Measurements from ENCODE around the gene CYP4A11.
"Not testable (repeated sequence)": the region's sequence is repeated elsewhere in the genome, so short reads cannot be mapped to it uniquely, and the experiment has no call there.

The CYP4A11 gene, protein sequence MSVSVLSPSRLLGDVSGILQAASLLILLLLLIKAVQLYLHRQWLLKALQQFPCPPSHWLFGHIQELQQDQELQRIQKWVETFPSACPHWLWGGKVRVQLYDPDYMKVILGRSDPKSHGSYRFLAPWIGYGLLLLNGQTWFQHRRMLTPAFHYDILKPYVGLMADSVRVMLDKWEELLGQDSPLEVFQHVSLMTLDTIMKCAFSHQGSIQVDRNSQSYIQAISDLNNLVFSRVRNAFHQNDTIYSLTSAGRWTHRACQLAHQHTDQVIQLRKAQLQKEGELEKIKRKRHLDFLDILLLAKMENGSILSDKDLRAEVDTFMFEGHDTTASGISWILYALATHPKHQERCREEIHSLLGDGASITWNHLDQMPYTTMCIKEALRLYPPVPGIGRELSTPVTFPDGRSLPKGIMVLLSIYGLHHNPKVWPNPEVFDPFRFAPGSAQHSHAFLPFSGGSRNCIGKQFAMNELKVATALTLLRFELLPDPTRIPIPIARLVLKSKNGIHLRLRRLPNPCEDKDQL

DNA sequence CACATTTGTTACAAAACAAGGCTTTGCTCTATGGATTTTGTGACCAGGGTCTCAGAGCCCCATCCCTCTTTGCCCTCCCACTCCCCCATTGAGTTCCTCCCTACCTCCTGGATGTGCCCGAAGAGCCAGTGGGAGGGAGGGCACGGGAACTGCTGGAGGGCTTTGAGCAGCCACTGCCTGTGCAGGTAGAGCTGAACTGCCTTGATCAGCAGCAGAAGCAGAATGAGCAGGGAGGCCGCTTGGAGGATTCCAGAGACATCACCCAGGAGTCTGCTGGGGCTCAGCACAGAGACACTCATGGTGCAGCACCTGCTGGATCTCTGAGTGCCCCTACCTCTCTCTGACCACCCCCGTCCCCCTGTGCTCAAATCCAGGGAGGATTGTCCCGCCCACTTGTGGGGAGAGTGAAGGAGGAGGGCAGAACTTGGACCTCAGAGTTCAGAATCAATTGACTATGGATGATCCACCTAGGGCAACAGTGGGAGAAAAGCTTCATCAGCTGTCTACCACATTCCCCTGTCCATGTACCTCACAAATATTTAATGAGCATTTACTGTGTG lies at the start of gene CYP4A11:
Gene CYP4A11, minus strand, starts transcription at position 342 of the 560 bp plus-strand sequence. Its CDS starts 43 bp downstream, at position 299.
- POLR2A ChIA-PET = no interaction called here
- CTCF ChIA-PET = no interaction called here
- TF ChIP-seq, protein P1, sequence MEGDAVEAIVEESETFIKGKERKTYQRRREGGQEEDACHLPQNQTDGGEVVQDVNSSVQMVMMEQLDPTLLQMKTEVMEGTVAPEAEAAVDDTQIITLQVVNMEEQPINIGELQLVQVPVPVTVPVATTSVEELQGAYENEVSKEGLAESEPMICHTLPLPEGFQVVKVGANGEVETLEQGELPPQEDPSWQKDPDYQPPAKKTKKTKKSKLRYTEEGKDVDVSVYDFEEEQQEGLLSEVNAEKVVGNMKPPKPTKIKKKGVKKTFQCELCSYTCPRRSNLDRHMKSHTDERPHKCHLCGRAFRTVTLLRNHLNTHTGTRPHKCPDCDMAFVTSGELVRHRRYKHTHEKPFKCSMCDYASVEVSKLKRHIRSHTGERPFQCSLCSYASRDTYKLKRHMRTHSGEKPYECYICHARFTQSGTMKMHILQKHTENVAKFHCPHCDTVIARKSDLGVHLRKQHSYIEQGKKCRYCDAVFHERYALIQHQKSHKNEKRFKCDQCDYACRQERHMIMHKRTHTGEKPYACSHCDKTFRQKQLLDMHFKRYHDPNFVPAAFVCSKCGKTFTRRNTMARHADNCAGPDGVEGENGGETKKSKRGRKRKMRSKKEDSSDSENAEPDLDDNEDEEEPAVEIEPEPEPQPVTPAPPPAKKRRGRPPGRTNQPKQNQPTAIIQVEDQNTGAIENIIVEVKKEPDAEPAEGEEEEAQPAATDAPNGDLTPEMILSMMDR (IDR thresholded peaks at IDR 0.05; ENCODE audit: control extremely low read depth, extremely low read depth, low read depth, missing control alignments) = no peak
- no peak for DNase-seq (ENCODE audit: extremely low spot score)

DNA sequence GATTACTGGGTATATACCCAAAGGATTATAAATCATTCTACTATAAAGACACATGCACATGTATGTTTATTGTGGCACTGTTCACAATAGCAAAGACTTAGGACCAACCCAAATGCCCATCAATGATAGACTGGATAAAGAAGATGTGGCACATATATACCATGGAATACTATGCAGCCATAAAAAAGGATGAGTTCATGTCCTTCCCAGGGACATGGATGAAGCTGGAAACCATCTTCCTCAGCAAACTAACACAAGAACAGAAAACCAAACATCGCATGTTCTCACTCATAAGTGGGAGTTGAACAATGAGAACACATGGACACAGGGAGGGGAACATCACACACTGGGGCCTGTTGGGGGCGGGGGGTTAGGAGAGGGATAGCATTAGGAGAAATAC lies 49.3 kb upstream of the CYP4A11 start:
- DNase-seq (ENCODE audit: extremely low spot score); POLR2A ChIA-PET: not testable (repeated sequence)
- CTCF ChIA-PET = interaction anchor here (0.9 kb wide), 1 partner anchor 34 kb away, joined by 3 read pairs; no protein-coding TSS in a partner anchor

DNA sequence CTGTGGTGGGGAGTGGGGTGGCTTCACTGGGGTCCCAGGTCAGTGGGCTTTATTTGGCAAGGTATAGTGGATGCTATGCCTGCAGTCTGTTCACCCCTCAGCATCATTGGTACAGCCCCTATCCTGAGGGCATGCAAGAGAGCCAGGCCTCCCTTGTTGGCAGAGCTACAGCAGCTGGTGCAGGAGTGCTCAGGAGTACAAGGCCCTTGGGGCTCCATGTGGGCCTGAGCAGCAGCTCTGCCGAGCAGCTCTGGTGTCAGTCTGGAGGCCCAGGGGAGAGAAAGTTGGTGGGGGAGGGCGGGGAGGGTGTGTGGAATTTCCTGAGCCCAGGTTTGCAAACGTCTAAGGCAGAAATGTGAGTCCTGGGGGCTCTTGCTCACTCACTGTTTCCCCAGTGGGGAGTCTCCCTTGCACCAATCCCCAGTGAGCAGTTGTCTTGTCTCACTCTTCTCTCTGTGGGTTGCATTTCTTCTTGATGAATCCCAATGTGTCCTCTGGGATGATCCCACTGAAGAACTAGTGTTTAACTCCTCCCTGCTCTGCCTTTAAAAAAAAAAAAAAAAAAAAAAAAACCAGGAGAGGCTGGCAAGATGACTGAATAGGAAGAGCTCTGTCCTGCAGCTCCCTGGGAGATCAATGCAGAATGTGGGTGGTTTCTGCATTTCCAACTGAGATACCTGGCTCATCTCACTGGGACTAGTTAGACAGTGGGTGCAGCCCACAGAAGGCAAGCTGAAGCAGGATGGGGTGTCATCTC lies 42.7 kb upstream of the CYP4A11 start:
- no peak for DNase-seq (ENCODE audit: extremely low spot score)
- ChIA-PET POLR2A (no interaction called here), CTCF (interaction anchor here (0.9 kb wide), 1 partner anchor 36 kb away, joined by 3 read pairs; no protein-coding TSS in a partner anchor)
- TF ChIP-seq, protein P1 (IDR thresholded peaks at IDR 0.05; ENCODE audit: control extremely low read depth, extremely low read depth, low read depth, missing control alignments) = no peak

DNA sequence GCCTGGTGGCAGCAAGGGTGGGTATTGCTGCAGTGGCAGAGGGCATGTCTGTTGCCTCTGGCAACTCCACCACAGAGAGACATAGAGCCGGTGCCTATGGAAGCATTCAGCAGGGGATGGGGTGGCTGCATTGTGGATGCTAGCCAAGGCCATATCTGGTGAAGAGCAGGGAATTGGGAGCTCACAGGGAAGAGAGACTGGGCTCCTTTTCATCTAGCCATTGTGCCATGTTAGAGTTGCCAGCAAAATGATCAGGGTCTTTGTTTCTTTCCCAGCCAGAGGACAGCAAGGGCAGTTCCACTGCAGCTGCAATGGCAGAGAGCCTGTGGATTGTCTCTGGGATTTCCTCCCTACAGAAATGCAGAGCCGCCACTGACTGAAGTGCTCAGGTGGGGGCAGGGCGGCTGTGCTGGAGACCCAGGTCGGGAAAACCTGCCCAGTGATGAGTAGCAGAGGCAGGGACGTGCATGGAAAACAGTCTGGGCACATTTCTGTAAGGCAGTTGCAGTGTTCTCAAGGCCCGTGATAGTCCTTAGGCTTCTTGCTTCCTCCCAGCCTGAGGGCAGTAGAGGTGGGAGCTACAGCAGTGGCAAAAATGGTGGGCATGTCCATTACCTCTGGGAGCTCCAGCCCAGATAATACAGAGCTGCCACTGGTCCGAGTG lies 42.0 kb upstream of the CYP4A11 start:
- TF ChIP-seq, protein P1 (IDR thresholded peaks at IDR 0.05; ENCODE audit: control extremely low read depth, extremely low read depth, low read depth, missing control alignments) = no peak
- POLR2A ChIA-PET = no interaction called here
- CTCF ChIA-PET = interaction anchor here (0.9 kb wide), 1 partner anchor 35 kb away, joined by 3 read pairs; no protein-coding TSS in a partner anchor

DNA sequence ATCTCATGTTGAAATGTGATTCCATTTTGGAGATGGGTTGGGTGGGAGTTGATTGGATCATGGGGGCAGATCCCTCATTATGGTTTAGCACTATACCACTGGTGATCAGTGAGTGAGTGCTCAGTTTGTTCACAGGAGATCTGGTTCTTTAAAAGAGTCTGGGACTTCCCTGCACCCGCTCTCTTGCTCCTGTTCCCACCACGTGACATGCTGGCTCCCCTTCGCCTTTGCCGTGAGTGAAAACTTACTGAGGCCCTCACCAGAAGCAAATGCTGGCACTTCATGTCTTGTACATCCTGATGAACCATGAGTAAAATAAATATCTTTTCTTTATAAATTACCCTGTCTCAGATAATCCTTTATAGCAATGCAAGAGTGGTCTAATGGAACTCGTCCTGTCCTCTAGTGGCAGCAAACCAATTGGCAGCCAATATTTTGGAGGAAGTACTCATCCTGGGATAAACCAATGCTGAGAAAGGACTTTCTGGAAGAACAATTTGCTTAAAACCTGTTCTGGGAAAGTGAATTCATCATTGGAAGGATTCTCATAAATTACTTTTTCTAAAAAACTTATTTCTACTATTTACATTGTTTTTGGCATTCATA lies 27.8 kb upstream of the CYP4A11 start:
- no peak for DNase-seq (ENCODE audit: extremely low spot score)
- TF ChIP-seq, protein P1 (IDR thresholded peaks at IDR 0.05; ENCODE audit: control extremely low read depth, extremely low read depth, low read depth, missing control alignments) = no peak
- CTCF ChIA-PET = no interaction called here
- POLR2A ChIA-PET = no interaction called here

More for the DNA sequence above, 42.0 kb upstream of the CYP4A11 start:
- no peak for DNase-seq (ENCODE audit: extremely low spot score)

DNA sequence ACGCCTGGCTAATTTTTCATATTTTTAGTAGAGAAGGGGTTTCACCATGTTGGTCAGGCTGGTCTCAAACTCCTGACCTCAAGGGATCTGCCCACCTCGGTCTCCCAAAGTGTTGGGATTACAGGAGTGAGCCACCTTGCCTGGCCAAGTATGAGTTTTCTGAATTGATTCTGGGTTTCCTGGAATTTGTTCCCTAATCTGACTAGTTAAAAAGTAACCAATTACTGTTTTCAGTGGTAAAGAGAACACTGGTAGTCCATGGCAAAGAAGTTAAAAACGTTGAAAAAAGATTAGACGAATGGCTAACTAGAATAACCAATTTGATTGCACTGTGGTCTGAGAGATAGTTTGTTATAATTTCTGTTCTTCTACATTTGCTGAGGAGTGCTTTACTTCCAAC lies 21.0 kb upstream of the CYP4A11 start:
- DNase-seq (ENCODE audit: extremely low spot score); CTCF ChIA-PET; POLR2A ChIA-PET: not testable (repeated sequence)
